Suprapubic skin (tissue), 4 donors: Measurements from ENCODE around the gene SLC2A10.

Source experiments
- EP300 ChIP-seq: sonication (generic); formaldehyde crosslinking; IDR thresholded peaks from one replicate; pipeline ENCODE4 v1.6.1; 2017; ENCODE audit warnings: antibody characterized with exemption
- POLR2A ChIP-seq, 2 donors: fragments of 450-650 bp; IDR thresholded peaks; one replicate each; pipeline ENCODE4 v1.6.1; 2017; ENCODE audit warnings: antibody characterized with exemption in 2 of 2, mild to moderate bottlenecking in 2 of 2, moderate library complexity in 2 of 2
- POLR2AphosphoS5 ChIP-seq, 3 donors: sonication (generic); formaldehyde crosslinking; IDR thresholded peaks; one replicate each; pipeline ENCODE4 v1.6.1; 2017; ENCODE audit warnings: antibody characterized with exemption in 3 of 3
- TF ChIP-seq, protein P1 (sequence below), 2 donors: fragments of 200-600 bp in 1 of 2; fragments of 450-650 bp in 1 of 2; sonication (generic) in 1 of 2; IDR thresholded peaks; one replicate each; pipeline ENCODE4 v1.5.1; 2016 to 2019; ENCODE audit warnings: antibody characterized with exemption in 2 of 2, mild to moderate bottlenecking in 1 of 2, moderate library complexity in 1 of 2

DNA sequence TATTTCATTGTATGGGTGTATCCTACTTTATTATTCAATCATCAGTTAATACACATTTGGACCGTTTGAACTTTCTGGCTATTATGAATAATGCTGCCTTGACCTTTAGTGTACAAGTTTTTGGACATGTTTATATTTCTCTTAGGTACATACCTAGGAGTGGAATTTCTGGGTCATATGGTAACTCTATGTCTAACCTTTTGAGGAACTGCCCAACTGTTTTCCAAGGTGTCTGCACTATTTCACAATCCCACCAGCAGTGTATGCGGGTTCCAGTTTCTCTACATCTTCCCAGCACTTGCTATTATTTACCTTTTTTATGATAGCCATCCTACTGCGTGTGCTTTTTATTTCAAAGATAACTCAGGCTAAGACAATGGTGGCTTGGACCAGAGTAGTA lies 43.8 kb upstream of the SLC2A10 start:
- TF ChIP-seq POLR2A (IDR thresholded peaks at IDR 0.05) (no peak), EP300 (no peak), POLR2AphosphoS5 (IDR thresholded peaks at IDR 0.05) (no peak)
- TF ChIP-seq, protein P1, sequence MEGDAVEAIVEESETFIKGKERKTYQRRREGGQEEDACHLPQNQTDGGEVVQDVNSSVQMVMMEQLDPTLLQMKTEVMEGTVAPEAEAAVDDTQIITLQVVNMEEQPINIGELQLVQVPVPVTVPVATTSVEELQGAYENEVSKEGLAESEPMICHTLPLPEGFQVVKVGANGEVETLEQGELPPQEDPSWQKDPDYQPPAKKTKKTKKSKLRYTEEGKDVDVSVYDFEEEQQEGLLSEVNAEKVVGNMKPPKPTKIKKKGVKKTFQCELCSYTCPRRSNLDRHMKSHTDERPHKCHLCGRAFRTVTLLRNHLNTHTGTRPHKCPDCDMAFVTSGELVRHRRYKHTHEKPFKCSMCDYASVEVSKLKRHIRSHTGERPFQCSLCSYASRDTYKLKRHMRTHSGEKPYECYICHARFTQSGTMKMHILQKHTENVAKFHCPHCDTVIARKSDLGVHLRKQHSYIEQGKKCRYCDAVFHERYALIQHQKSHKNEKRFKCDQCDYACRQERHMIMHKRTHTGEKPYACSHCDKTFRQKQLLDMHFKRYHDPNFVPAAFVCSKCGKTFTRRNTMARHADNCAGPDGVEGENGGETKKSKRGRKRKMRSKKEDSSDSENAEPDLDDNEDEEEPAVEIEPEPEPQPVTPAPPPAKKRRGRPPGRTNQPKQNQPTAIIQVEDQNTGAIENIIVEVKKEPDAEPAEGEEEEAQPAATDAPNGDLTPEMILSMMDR (IDR thresholded peaks at IDR 0.05): no peak
